ENCODE measurements around the gene CELA2B.
"Not testable (repeated sequence)": the region's sequence is repeated elsewhere in the genome, so short reads cannot be mapped to it uniquely, and the experiment has no call there.

The CELA2B gene

GRCh38 chr1:15513919-15514318, 38.0 kb downstream of the CELA2B start:
- no peak overlapping the region for H3K4me3 ChIP-seq (ENCODE audit: low read length)
- TF ChIP-seq ZNF274 (IDR thresholded peaks at IDR 0.05; ENCODE audit: low read depth, low read length), result no peak

DNA sequence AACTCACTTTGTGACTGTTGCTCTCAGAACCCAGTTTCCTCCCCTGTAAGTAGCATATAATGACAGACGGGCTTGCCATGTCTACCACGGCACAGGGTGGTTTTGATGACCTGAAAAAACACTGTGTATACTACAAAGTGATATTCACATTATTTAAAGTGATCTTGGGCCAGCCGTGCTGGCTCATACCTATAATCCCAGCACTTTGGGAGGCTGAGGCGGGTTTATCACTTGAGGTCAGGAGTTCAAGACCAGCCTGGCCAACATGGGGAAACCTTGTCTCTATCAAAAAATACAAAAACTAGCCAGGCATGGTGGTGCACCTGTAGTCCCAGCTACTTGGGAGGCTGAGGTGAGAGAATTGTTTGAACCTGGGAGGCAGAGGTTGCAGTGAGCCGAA, 38.7 kb downstream of the CELA2B start:
- not testable (repeated sequence) for H3K4me3 ChIP-seq (ENCODE audit: low read length)

- no peak overlapping the region for H3K4me3 ChIP-seq (ENCODE audit: low read length)
Measured at GRCh38 chr1:15515022-15515663, 39.2 kb downstream of the CELA2B start.

GRCh38 chr1:15519625-15520024, 43.7 kb downstream of the CELA2B start:
- TF ChIP-seq ZNF274 (IDR thresholded peaks at IDR 0.05; ENCODE audit: low read depth, low read length), result no peak
- H3K4me3 ChIP-seq (ENCODE audit: low read length), result no peak overlapping the region

More at GRCh38 chr1:15515022-15515663, 39.2 kb downstream of the CELA2B start:
- TF ChIP-seq ZNF274 (IDR thresholded peaks at IDR 0.05; ENCODE audit: low read depth, low read length), result no peak

- not testable (repeated sequence) for H3K4me3 ChIP-seq (ENCODE audit: low read length)
Measured at GRCh38 chr1:15521206-15521906, 45.5 kb downstream of the CELA2B start.

- no peak for TF ChIP-seq ZNF274 (IDR thresholded peaks at IDR 0.05; ENCODE audit: low read depth, low read length)
- H3K4me3 ChIP-seq (ENCODE audit: low read length), result no peak overlapping the region
Measured at GRCh38 chr1:15522551-15522950, 46.6 kb downstream of the CELA2B start.

DNA sequence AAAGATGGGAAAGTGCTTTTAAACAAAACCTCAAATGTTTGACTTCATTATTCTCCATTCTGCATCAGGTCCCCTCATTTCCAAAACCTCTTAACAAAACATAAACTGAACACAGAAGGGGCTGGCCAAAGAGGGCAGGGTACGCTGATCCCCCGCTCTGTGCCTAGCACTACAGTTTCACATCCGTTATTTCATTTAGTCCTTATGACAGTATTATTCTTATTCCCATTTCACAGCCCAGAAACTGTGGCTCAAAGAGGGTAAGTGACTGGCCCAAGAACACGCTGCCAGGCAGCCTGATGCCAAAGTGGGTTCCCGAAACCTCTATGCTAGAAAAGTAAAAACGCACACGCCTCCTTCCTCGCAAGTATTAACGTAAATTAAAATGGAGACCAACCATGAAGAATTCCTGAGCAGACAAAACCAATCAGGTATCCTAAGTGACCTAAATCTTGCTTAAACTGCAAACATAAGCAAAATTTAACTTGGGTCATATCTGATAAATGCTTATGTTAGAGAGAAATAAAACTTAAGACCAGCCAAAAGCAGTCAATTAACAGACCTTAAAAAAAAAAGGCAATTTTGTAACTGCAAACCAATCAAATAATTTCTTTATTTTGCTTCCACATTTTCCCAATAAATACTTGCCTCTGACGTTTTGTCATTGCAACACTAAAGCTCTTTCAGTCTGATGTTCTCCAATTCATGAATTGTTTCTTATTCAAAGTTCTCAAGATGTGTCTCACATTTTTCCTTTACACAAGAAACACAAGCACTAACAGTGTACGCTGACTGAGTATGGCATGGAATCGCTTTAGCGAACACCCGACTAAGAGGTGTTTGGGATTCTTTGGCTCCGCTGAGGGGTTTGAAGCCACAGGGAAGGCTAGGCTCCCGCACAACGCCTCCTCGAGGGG, 47.5 kb downstream of the CELA2B start:
- no peak for TF ChIP-seq ZNF274 (IDR thresholded peaks at IDR 0.05; ENCODE audit: low read depth, low read length)
- H3K4me3 ChIP-seq (ENCODE audit: low read length), result peak overlapping the region; percentile 96

DNA sequence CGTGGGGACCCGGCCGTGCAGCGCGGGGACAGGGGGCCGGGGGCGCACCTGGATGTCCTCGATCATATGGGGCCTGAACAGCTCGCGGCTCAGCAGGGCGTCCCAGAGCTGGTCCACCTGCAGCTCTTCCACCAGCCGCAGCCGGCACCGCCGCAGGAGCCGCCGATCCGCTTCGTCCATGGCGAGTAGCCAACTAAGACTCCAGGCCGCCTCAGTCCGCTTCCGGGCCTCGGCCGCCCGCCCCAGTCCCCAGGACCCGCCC, 48.0 kb downstream of the CELA2B start, which contains the start of gene CASP9:
Gene CASP9 (minus strand): TSS at position 195 of the 262 bp plus-strand sequence. CDS start 15 bp downstream, at position 180.
- no peak for TF ChIP-seq ZNF274 (IDR thresholded peaks at IDR 0.05; ENCODE audit: low read depth, low read length)
- H3K4me3 ChIP-seq (ENCODE audit: low read length), result peak within 1 kb of the TSS; percentile 96

- TF ChIP-seq ZNF274 (IDR thresholded peaks at IDR 0.05; ENCODE audit: low read depth, low read length), result no peak
- H3K4me3 ChIP-seq (ENCODE audit: low read length), result peak overlapping the region; percentile 81; the same call in 1 of the 2 replicates
Measured at GRCh38 chr1:15524283-15525049, 48.6 kb downstream of the CELA2B start.

DNA sequence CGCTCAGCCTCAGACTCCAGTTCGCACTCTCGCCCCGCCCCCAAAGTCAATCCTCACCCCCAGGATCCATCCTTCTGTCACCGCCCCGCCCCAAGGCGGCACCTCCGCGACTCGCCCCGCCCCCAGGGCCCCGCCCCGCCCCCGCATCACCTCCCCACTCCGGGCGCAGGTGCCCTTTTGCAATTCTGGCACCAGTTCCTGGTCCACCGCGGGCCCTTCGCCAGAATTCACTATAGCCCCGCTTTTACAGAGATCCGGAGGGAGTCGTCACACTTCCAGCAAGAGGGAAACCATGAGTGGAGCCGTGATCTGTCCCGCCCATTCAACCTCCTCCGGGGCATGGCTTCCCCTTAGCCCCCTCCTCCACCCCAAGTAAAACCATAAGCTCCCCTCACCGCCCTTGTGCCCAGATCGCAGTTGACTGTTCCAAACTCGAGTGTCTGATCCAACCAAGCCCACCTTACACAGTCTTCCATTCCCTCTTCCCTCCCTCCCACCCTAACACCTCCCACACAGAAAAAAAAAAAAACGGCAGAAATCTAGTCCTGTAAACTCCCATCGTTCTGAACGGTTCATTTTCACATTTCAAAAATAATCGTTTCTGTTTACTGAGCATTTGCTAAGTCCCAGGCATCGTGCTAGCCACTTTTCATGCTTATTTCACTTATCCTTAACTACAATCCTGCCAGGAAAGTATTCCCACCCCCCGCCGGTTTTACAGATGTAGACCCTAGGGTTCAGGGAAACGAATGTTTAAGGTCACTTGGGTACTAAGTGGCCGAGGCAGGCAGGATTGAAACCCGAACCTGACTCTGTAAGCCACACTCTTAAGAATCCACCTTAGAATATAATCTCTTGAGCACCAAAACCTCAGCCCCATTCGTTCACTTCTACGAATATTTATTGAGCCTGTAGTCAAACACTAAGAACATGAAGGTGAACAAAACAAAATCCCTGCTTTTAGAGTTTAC, 49.4 kb downstream of the CELA2B start:
- TF ChIP-seq ZNF274 (IDR thresholded peaks at IDR 0.05; ENCODE audit: low read depth, low read length), result no peak

DNA sequence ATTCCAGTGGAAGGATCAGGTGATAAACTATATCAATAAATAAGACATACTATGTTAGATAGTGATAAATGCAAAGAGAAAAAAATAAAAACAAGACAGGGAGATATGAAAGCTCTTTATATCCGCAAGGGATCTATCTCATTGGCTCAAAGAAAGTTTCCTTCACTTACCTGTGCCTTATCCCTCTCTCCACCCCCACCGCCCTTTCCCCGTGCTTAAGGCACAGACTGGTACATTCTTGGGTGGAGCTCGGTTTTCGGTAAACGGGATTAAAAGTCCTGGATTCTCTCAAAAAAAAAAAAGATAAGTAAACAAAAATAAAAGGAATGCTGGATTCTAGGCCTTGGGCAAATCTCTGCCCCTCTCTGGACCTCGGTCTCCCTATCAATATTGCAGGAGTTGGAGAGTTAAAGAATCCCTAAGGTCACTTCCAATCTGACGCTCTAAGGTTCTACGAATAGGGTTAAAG, 50.2 kb downstream of the CELA2B start:
- TF ChIP-seq ZNF274 (IDR thresholded peaks at IDR 0.05; ENCODE audit: low read depth, low read length), result no peak
- peak overlapping the region; percentile 48 for H3K4me3 ChIP-seq (ENCODE audit: low read length)

More for the DNA sequence above, 49.4 kb downstream of the CELA2B start:
- H3K4me3 ChIP-seq (ENCODE audit: low read length), result peak overlapping the region; percentile 48

GRCh38 chr1:15526490-15527339, 50.8 kb downstream of the CELA2B start, which contains the start of gene DNAJC16:
Gene DNAJC16, plus strand, starts transcription at chr1:15526848. Its CDS starts 2,258 bp downstream, at chr1:15529106.
- peak within 1 kb of the TSS; percentile 78 for H3K4me3 ChIP-seq (ENCODE audit: low read length)
- TF ChIP-seq ZNF274 (IDR thresholded peaks at IDR 0.05; ENCODE audit: low read depth, low read length), result no peak

Measured in GM08714 (cell line).